COR-L47 (cell line): ENCODE measurements around the gene SLC6A17.

Source experiments
- DNase-seq: peaks from one replicate; lab custom pipeline; 2025; lab: John Stamatoyannopoulos, UW

The SLC6A17 gene

DNA sequence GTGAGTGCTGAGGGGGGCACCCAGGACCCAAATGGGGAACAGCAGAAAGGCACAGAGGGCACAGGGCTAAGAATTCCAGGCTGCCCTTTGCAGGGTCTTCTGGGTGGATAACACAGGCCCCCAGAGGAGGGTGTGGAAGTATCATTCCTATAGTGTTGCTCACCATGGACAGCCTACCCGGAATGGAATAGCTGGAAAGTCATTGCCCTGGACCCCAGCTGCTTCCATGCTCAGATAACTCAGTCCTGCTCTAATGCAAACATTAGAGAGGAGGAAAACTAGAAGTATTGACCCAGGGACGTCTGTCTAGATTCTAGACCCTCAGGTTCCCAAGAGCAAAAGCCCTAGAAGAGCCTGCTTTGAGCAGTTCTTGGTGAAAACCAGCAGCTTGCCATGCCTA, 24.7 kb downstream of the SLC6A17 start:
- no peak for DNase-seq

DNA sequence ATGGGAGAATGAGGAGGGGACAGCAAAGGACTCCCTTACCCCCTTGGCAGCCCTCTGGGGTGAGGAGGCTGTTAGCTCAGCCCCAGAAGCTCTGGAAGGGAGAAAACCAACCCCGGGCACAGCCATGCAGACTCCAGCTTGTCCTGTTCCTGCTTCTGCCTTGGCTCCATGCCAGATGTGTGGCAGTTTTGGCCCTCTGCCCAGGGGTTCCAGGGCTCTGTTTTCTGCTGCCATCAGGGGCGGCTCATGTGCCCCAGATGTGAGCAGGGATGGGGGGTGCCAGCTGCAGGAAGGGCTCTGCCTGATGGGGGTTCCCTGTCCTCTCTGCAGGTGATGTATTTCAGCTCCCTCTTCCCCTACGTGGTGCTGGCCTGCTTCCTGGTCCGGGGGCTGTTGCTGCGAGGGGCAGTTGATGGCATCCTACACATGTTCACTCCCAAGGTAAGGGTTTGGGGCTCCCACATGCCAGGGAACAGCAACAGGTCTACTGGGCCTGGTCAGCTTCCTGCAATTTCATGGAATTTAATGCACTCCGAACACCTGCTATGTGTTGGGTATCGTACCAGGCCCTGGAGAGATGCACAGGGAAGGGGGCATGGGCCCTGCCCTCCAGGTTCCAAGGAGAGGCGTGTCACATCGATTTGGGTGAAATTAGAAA, 26.1 kb downstream of the SLC6A17 start:
- DNase-seq = peak; percentile 91

DNA sequence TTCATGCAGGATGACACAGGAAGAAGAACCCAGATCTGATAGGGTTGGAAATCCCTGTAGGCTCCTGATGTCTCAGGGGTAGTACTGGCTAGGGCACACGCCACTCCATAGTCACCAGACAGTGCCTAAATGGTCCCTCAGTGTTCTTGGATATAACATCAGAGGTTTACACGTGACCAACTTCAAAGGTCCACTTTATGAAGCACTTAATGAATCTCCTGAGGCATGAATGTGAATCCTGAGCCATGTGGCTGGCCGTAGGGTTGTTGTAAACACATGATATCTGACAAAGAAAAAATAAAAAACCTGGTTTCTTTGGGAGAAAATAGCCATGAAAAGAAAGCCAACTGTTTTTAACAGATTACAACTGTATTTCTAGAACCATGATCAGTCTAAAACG, 27.5 kb downstream of the SLC6A17 start:
- no peak for DNase-seq

DNA sequence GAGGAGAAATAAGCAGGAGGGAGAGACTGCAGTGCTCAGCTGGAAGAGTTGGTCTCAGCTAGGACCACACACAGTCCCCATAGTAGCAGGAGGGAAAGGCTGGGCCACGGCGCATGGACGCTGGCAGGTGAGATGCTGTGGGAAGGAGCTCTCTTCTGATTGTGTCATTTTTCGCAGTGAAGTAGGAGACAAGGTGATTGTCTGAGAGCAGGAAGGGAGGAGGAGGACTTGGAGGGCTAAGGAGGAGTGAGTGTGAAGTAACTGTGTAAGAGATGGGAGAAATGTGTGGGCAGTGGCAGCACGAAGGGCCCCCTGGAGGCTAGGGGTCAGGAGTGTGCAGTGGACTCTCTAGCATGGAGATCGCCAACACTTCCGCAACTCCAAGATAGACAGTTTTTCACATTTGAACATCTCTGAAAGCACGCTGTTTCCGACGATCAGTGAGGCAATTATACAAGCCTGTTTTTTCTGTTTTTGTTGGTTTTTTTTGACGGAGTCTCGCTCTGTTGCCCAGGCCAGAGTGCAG, 33.4 kb downstream of the SLC6A17 start:
- no peak for DNase-seq

DNA sequence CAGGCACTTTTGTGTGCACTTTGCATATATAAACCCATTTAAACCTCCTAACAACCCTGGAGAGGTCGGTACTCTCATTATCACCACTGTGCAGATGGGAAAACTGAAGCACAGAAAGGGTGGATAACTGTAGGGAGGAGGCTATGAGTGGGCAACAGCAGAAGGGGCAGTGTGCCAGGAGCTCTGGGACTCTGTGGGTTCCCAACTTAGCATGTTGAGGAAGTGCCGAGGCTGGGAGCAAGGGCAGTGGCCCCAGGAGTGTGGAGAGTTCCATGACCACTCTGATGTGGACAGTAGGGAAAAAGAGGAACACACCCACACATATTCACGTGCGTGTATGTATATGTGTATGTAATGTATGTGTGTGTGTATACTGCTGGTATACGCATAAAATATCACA, 34.2 kb downstream of the SLC6A17 start:
- no peak for DNase-seq

DNA sequence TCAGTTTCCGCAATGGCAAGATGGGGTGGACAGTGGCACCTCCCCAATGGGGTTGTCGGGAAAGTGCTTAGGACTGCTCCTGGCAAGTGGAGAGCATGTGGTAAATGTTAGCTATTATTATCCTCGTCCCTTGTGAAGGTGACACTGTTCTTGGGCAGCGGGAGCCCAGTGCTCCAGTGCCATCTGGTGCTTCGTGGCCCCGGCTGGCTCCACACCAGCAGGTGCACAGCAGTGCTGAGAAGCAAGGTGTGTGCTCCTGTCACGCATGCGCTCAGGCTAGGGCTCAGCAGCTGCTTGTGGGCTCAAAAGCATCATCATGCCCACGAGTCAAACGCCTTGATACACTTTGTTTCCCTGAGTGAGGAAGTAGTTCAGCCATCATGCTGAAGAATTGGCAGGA, 34.9 kb downstream of the SLC6A17 start:
- peak; percentile 87 for DNase-seq

DNA sequence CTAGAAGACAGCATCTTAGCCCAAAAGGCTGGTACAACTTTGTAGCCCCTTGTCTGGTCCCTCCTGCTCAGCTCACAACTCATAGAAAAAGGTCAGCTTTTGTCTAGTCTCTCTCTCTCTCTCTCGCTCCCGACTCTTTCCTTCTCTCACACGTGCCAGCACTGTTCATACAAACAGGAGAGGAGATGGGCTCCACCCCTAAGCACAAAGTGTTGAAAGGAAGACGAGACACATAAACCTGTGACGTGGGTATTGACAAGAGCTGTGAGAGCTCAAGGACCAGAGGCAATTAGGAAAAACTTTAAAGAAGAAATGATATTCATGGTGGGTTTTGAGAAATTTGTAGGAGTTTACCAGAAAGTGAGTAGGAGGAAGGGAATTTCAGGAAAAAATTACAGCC, 36.3 kb downstream of the SLC6A17 start:
- DNase-seq = no peak

DNA sequence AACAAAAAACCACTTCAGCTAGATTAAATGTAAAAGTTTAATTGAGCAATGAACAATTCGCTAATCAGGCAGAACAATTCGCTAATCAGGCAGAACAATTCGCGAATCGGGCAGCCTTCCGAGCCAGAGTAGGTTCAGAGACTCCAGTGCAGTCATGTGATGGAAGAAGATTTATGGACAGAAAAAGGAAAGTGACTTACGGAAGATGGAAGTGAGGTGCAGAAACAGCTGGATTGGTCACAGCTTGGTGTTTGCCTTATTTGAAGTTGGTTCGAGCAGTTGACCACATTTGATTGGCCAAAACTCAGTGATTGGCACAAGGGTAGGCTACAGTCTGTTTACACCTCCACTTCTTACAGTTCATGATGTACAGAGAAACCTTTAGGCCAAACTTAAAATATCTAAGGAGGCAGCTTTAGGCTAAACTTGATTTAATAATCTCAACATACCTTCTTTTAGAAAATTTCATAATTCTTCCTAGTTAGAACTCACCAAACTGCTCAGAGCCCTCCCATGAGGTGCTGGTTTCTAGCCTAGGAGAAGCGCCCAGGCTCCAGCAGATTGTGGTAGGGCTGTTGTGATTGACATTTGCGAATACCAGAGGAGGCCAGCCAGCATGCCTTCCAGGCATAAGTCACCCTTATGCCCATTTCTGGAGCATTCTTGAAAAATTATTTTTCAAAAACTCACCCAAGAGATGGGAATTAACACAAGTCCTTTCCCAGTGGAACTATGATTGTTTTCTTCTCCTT, 37.0 kb downstream of the SLC6A17 start:
- no peak for DNase-seq

DNA sequence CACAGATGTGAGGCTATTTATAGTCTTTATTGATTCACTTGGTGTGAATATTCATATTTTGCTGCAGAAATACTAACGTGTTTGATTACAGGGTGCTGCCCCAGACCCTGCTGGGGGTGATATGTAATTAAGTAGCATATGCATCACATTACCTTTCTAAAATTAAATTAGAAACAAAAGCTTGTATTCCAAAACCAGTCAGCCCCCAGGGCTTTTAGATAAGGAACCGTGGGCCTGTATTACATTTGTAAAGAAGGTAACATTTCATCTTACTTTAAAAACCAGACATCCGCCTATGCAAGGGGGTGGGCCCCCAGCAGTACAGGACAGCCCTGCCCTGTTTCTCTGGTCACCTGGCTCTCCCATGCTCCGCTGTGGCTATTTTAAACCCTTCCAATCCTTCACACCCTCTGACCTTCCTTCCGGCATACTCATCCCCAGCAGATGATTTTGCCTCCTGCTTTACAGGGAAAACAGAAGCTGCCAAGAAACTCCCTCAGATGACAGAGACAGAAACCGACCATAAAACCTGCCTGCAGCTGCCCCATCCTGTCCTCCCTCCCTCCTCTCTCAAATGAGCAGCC, 37.8 kb downstream of the SLC6A17 start:
- peak; percentile 39 for DNase-seq

DNA sequence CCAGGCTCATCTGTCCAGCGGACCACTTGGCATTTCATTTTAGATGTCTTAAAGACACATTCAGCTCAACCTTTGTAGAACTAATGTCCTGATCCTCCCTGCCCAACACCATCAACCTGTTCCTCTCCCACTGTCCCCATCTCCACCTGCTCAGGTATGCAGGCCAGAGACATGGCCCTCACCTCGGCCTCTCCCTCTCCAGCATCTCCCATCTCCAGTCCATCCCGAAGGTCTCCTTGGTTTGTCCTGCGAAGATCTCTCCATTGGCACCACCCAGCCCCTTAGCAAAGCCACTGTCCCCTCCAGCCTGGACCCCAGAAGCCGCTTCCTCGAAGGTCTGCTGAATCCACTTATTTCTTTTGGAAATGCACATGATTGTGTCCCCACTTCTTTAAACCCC, 38.9 kb downstream of the SLC6A17 start:
- DNase-seq = no peak

DNA sequence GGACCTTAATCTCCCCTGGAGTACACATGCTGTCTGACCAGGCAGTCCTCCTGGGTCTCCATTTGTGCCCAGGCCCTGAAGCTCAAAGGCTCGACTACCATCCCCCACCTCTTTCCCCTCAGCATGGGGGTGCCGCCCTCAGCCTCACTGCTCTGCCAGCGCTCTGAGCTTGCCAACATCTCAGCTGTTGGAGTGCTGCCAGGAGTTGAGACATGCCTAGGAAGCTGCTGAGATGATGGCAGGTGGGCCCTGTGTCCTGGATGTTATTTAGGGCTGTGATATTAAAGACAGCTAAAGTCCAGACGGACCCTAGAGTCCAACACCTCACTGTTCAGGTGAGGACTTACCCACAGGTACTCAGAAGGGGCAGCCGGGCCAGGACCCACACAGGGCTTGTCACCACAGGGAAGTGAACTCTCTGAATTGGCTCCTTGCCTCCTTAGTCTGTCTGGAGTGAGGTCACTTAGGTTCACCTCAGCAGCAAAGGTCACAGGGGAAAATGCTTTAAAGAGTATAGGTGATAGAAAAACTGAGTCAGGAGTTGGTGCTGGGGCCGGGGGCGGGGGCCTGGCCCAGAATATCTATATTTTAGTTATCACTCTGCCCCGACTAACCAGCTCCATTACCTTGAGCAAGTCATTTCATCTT, 40.1 kb downstream of the SLC6A17 start:
- peak; percentile 96 for DNase-seq

DNA sequence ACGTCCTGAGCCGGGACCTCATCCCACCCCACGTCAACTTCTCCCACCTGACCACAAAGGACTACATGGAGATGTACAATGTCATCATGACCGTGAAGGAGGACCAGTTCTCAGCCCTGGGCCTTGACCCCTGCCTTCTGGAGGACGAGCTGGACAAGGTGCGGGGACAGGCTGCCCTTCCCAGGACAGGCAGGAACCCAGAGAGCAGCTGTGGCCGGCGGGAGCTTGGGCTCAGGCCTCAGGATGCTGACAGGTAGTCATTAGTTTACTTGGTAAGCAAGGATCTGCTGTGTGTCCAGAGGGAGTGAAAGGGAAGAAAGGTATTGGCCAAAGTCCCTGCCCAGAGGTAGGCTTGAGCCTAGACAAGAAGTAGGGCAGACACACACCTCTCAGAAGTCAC, 42.2 kb downstream of the SLC6A17 start:
- DNase-seq = no peak

DNA sequence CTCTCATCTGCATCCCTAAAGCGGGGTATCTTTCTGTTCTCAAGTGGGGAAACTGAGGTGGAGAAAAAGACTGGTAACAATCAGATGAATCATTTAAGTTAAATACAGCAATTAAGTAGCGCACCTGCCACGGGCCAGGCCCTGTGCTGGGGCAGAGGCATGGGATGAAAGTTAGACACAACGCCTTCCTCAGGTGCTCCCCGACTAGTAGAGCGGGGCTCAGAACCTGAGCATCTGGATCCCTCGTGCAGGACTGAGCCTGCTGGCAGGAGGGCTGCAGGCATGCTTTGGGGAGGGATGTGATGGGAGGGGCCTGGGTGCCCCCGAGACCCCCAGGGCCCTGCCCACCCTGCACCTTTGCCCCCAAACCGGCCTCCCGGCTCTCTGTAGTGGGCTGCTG, 44.9 kb downstream of the SLC6A17 start:
- DNase-seq = no peak

DNA sequence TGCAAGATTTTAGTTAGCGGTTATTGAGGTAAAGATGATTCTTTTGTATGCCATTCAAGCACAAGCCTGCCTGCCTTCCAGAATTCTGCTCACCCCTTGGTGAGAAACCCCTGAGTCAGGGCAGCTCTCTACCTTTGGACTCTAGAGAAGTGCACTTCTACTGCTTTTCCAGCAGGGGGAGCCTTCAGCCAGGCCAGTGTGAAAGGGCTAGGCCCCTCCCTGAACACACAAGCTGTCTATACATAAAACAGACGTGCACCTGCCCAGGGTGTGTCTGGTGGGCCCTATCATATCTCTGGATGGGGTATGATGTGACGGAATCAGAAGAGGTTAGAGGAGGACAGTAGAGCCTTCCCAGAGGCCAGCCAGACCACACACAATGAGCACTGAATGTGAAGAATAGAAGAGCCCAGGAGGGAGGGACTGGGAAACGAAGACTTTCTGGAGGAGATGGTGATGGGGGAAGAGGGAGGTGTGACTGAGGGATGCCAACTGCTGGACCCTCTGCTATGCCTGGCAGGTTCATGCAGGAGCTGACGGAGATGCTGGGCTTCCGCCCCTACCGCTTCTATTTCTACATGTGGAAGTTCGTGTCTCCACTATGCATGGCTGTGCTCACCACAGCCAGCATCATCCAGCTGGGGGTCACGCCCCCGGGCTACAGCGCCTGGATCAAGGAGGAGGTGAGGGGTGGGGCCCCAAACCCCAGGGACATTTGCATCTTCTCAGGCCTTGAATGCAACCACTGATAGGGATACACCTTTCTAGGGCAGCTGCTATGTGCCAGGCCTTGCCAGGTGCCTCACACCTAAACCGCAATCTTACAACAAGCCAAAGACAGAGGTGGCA, 46.8 kb downstream of the SLC6A17 start:
- peak; percentile 67 for DNase-seq

DNA sequence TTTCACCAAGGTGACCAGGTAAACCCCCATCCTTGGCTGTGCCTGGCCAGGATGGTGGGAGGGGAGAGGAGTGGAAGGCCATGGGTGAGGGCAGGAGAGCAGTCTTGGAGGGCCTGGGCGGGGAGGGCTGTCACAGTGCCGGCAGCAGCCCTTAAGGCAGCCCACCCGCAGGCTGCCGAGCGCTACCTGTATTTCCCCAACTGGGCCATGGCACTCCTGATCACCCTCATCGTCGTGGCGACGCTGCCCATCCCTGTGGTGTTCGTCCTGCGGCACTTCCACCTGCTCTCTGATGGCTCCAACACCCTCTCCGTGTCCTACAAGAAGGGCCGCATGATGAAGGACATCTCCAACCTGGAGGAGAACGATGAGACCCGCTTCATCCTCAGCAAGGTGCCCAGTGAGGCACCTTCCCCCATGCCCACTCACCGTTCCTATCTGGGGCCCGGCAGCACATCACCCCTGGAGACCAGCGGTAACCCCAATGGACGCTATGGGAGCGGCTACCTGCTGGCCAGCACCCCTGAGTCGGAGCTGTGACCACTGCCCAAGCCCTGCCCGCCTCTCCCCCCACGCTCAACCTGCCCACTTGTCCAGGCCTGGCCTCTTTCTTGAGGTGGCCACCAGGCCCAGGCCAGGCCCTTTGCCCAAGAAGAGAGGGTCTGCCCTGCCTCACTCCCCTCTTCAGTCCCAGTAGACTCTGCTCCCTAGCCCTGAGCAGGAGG, 47.8 kb downstream of the SLC6A17 start:
- no peak for DNase-seq

DNA sequence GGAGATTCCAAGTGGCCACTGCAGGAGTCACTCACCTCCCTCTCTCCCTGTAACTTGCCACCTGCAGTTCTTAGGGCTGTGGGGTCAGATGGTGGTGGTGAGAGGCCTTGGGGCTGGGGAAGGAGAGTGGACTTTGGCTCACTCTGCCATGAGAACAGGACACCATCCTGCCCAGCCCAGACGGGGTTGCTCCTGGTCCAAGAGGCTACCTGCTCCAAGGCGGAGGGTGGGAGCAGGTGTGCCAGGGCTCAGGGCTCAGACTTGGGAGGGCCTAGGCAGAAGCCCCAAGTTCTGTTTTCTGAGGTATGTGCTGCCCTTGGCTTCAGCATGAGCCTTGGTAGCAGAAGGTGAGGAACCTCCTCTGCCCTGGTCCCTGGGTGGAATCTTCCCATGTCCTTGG, 48.5 kb downstream of the SLC6A17 start:
- no peak for DNase-seq

DNA sequence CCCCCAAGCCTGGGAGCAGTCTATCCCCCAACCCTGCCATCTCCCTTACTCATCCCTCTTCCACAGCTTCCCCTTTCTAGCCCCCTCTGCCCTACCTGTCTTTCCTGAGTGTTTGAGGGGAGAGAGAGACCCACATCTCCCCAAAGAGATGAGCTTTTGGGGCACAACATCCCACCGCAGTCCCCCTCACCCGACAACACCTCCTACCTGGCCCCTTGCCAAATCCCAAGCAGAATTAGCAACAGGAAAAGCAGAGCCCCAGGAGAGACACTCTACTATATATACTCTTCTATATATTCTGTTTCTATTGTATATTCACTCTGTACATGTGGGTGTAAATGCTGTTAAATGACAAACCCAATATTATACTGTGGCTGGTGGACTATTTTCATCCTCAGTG, 49.9 kb downstream of the SLC6A17 start:
- DNase-seq = no peak

DNA sequence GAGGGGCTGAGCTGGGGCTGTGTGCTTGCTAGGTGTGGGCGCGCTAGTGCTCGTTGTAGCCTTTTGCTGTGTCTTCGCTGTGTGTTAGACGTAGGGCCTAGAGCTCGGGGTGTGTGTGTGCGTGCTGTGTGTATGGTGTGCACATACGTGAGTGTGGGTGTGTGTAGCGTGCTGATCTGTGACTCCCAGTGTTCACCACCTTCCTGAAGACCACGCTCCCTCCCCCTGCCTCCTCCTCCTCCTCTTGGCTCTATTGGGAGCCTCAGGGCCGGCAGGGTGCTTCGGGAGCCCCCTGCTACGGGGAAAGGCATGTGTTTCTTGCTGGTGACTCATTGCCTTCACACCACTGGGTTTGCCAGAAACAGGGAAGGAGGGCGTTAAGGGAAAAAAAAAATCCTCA, 50.4 kb downstream of the SLC6A17 start:
- no peak for DNase-seq

DNA sequence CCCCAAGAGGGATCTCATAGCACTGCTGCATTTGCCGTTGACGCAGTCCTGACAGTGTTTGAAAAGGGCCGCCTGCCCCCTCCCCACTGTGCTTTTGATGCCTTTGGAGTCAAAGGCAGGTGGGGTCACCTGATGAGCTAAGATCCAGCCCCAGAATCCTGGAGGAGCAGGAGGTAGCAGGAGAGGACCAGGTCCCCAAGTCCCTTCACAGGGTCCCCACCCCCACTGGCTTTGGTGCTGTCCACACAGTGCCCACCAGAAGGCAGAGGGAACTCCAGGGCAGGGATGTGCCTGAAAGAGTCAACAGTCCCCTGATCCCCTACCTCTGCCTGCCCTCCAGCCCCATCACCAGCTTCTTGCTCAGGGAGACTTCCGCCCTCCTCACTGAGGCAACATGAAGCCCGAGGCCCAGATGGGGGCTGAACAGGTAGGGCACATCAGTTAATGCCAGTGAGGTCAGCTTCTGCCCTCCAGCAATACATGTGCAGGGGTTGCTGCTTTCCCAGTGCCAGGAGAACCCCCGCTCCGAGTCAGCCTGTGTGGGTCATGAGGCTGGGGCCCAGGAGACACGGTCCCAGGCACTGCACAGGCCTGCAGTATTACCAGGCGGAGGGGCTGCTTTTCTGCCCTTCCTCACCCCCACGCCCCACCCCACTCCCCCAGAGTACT, 51.0 kb downstream of the SLC6A17 start:
- DNase-seq = no peak

DNA sequence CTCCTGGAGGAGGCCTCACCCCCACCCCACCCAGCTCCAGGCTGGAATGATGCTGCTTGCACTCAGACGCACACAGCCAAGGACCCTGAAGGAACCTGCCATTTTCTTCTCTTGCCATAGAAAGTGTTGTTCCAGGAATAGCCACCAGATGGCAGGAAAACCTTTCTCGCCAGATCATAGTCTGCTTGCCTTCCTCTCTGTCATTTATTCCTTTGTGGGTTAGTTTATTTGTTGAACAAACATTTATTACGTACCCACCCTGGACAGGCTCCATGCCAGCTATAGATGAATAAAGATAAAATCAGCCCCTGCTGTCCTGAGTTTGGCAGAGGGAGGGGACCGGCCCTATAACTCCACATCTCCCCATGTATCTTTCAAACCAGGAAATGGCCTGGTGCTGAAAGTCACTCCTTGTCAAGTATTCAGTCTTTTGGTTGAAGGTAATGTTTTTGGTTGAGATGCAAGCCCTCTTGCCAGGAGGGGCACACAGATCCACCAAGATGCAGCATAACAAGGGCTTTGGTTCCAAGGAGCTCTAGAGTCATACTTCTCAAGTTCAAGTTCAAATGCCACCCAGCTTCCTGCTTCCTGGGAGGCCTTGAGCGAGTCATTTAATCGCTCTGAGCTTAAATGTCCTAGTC, 52.8 kb downstream of the SLC6A17 start:
- DNase-seq = peak; percentile 66
